ENCODE results near the gene FAM98A. TPM values are rescaled to one million over a fixed set of nuclear protein-coding genes. Genes with fewer than 3 reads are reported as not detected.

Gene FAM98A
- total and polyA plus RNA-seq, 10 of the 15 experiments (the other 5 are each of a cell fraction or from before 2014, with no cell fraction given), result 29.7 to 231 (median 80.2) TPM

GRCh38 chr2:33605056-33605455, 6.0 kb upstream of the FAM98A start:
- POLR2A ChIA-PET, result no interaction called here
- SMC1A ChIA-PET (ENCODE audit: uncharacterized antibody, unreplicated experiment), result no interaction called here
- TF ChIP-seq ZNF24 (IDR thresholded peaks at IDR 0.05), result no peak
- no peak for TF ChIP-seq DPF2 (IDR thresholded peaks at IDR 0.05)
- no peak for TF ChIP-seq BACH1 (IDR thresholded peaks at IDR 0.05; ENCODE audit: borderline replicate concordance)
- no peak for TF ChIP-seq ZZZ3 (IDR thresholded peaks at IDR 0.05; ENCODE audit: control insufficient read depth, insufficient read length, low read depth)
- no peak for TF ChIP-seq ZBED1 (IDR thresholded peaks at IDR 0.05; ENCODE audit: borderline replicate concordance)
- CTCF ChIA-PET, result no interaction called here
- DNase-seq (ENCODE audit: low read depth, low spot score), result no peak
- Histone ChIP-seq H3K9ac (ENCODE audit: control insufficient read depth, insufficient read depth, low read length) (no peak overlapping the region), H2AFZ (ENCODE audit: control insufficient read depth, low read depth, low read length) (no peak overlapping the region), H3K9me3 (replicated peaks; ENCODE audit: control insufficient read depth, insufficient read depth, low read length) (no peaks in the 10 kb centered on the region), H3K36me3 (ENCODE audit: control insufficient read depth in 2 of 2, insufficient read depth in 2 of 2, low read length in 1 of 2) (no peaks in the 10 kb centered on the region), H4K20me1 (ENCODE audit: control insufficient read depth, insufficient read depth) (no peaks in the 10 kb centered on the region), H3K4me1 (ENCODE audit: control insufficient read depth, insufficient read depth, low read length) (no peaks in the 10 kb centered on the region), H3K4me3 (no peak overlapping the region), H3K79me2 (ENCODE audit: control insufficient read depth, insufficient read depth, low read length) (no peaks in the 10 kb centered on the region), H3K27ac (ENCODE audit: control insufficient read depth, insufficient read depth) (no peak overlapping the region), H3K27me3 (replicated peaks in 1 of 2; ENCODE audit: control insufficient read depth in 2 of 2, insufficient read depth in 2 of 2, low read length in 1 of 2) (no peaks in the 10 kb centered on the region), H3K4me2 (ENCODE audit: control insufficient read depth, insufficient read depth) (no peak overlapping the region)
- in situ Hi-C loops (cut with MboI) (no loop called here), intact Hi-C loops (cut with micrococcal nuclease; ENCODE audit: unreplicated experiment) (no loop called here)
- ATAC-seq, result no peak
- no TSS peak for BruUV-seq (replicated peaks)
- RAD21 ChIA-PET (ENCODE audit: unreplicated experiment), result no interaction called here
- FAIRE-seq, result no peak
- 71% methylated on average over 6 of the region's 6 CpGs for WGBS (ENCODE audit: insufficient coverage, insufficient replicate concordance, low lambda C conversion rate, missing lambda C conversion rate)

- in situ Hi-C loops (cut with MboI), result no loop called here
- H3K27ac ChIP-seq (ENCODE audit: control insufficient read depth, insufficient read depth), result no peak overlapping the region
- 93% methylated on average over 3 of the region's 3 CpGs for WGBS (ENCODE audit: insufficient coverage, insufficient replicate concordance, low lambda C conversion rate, missing lambda C conversion rate)
- POLR2A ChIA-PET, result interaction anchor here (0.6 kb wide), 1 partner anchor 842 kb away, joined by 3 read pairs; no protein-coding TSS in a partner anchor
- no peaks in the 10 kb centered on the region for H4K20me1 ChIP-seq (ENCODE audit: control insufficient read depth, insufficient read depth)
- H3K4me2 ChIP-seq (ENCODE audit: control insufficient read depth, insufficient read depth), result no peak overlapping the region
- H3K27me3 ChIP-seq (replicated peaks in 1 of 2; ENCODE audit: control insufficient read depth in 2 of 2, insufficient read depth in 2 of 2, low read length in 1 of 2), result no peaks in the 10 kb centered on the region
- no TSS peak for BruUV-seq (replicated peaks)
- CTCF ChIA-PET, result interaction anchor here (2.2 kb wide), 1 partner anchor 20 kb away, joined by 10 read pairs; no protein-coding TSS in a partner anchor
- ATAC-seq (no peak), FAIRE-seq (no peak), DNase-seq (ENCODE audit: low read depth, low spot score) (no peak)
- no peak overlapping the region for H3K9ac ChIP-seq (ENCODE audit: control insufficient read depth, insufficient read depth, low read length)
- RAD21 ChIA-PET (ENCODE audit: unreplicated experiment), result no interaction called here
- H3K4me3 ChIP-seq, result no peak overlapping the region
- no peaks in the 10 kb centered on the region for H3K4me1 ChIP-seq (ENCODE audit: control insufficient read depth, insufficient read depth, low read length)
- no peaks in the 10 kb centered on the region for H3K9me3 ChIP-seq (replicated peaks; ENCODE audit: control insufficient read depth, insufficient read depth, low read length)
- H2AFZ ChIP-seq (ENCODE audit: control insufficient read depth, low read depth, low read length), result no peak overlapping the region
- intact Hi-C loops (cut with micrococcal nuclease; ENCODE audit: unreplicated experiment), result no loop called here
- H3K79me2 ChIP-seq (ENCODE audit: control insufficient read depth, insufficient read depth, low read length), result peaks cover 7% of the 10 kb centered on the region
- SMC1A ChIA-PET (ENCODE audit: uncharacterized antibody, unreplicated experiment), result interaction anchor here (1.1 kb wide), 1 partner anchor 19 kb away, joined by 3 read pairs; no protein-coding TSS in a partner anchor
- no peaks in the 10 kb centered on the region for H3K36me3 ChIP-seq (ENCODE audit: control insufficient read depth in 2 of 2, insufficient read depth in 2 of 2, low read length in 1 of 2)
- TF ChIP-seq BRCA1 (IDR thresholded peaks at IDR 0.05; ENCODE audit: low read depth, low read length) (no peak), EGR1 (IDR thresholded peaks at IDR 0.05; ENCODE audit: borderline replicate concordance in 1 of 2, low read depth in 2 of 2, low read length in 2 of 2) (no peak), USF1 (IDR thresholded peaks at IDR 0.05; ENCODE audit: borderline replicate concordance, extremely low read length, insufficient read depth, low read depth, low read length) (no peak), E4F1 (IDR thresholded peaks at IDR 0.05; ENCODE audit: borderline replicate concordance, partially characterized antibody) (no peak), BCL11A (IDR thresholded peaks at IDR 0.05; ENCODE audit: low read depth, low read length) (no peak), IKZF2 (IDR thresholded peaks at IDR 0.05) (no peak), ZNF274 (IDR thresholded peaks at IDR 0.05; ENCODE audit: insufficient read depth, insufficient read length) (no peak), CBX3 (IDR thresholded peaks at IDR 0.05; ENCODE audit: borderline replicate concordance, low read depth) (no peak), NR2F1 (conservative IDR thresholded peaks at IDR 0.05) (no peak), BACH1 (IDR thresholded peaks at IDR 0.05; ENCODE audit: borderline replicate concordance) (no peak), ELK1 (IDR thresholded peaks at IDR 0.05; ENCODE audit: low read depth, low read length) (no peak)
Observed at GRCh38 chr2:33603416-33603815, 4.3 kb upstream of the FAM98A start.
